IPS-18a (cell line): Measurements from ENCODE around the gene SP4.
A peak's percentile ranks its signal among the peaks of the same experiment; 100 is the strongest.

Experiments
- H3K27ac ChIP-seq: one replicate; pipeline ENCODE4 v1.5.1; 2013; ENCODE audit warnings: low read length
- H3K27me3 ChIP-seq: one replicate; pipeline ENCODE4 v1.6.1; 2013; ENCODE audit warnings: mild to moderate bottlenecking, low read length; ENCODE audit not compliant: control insufficient read depth, insufficient read depth
- H3K36me3 ChIP-seq: one replicate; pipeline ENCODE4 v1.6.1; 2013; ENCODE audit warnings: low read depth, low read length; ENCODE audit not compliant: control insufficient read depth
- H3K4me1 ChIP-seq: one replicate; pipeline ENCODE4 v1.6.1; 2013; ENCODE audit warnings: low read depth, low read length; ENCODE audit not compliant: control insufficient read depth
- H3K4me3 ChIP-seq: one replicate; pipeline ENCODE4 v1.5.1; 2013; ENCODE audit warnings: low read length
- H3K9ac ChIP-seq: one replicate; pipeline ENCODE4 v1.6.1; 2013; ENCODE audit warnings: mild to moderate bottlenecking, low read length, moderate library complexity
- H3K9me3 ChIP-seq: one replicate; pipeline ENCODE4 v1.6.1; 2013; ENCODE audit warnings: low read depth, low read length; ENCODE audit not compliant: control insufficient read depth

SP4 gene

GRCh38 chr7:21450941-21451340 is 23.1 kb downstream of the SP4 start:
- peaks cover 5% of the 10 kb centered on the region for H3K4me1 ChIP-seq
- H3K27ac ChIP-seq: no peak overlapping the region
- no peak overlapping the region for H3K9ac ChIP-seq
- H3K27me3 ChIP-seq: no peaks in the 10 kb centered on the region
- H3K4me3 ChIP-seq: no peak overlapping the region
- peaks cover 51% of the 10 kb centered on the region for H3K9me3 ChIP-seq
- peaks cover 8% of the 10 kb centered on the region for H3K36me3 ChIP-seq

- Histone ChIP-seq H3K4me3 (no peak overlapping the region), H3K27me3 (no peaks in the 10 kb centered on the region), H3K4me1 (peaks cover under 1% of the 10 kb centered on the region), H3K9ac (no peak overlapping the region), H3K36me3 (peaks cover 14% of the 10 kb centered on the region), H3K9me3 (peaks cover 51% of the 10 kb centered on the region), H3K27ac (no peak overlapping the region)
These were observed 26.3 kb downstream of the SP4 start for GRCh38 chr7:21454182-21454581.

GRCh38 chr7:21454906-21455305 is 27.0 kb downstream of the SP4 start:
- H3K4me1 ChIP-seq: no peaks in the 10 kb centered on the region
- no peak overlapping the region for H3K9ac ChIP-seq
- no peaks in the 10 kb centered on the region for H3K27me3 ChIP-seq
- no peak overlapping the region for H3K4me3 ChIP-seq
- H3K9me3 ChIP-seq: peaks cover 51% of the 10 kb centered on the region
- H3K36me3 ChIP-seq: peaks cover 20% of the 10 kb centered on the region
- H3K27ac ChIP-seq: no peak overlapping the region

- Histone ChIP-seq H3K9ac (no peak overlapping the region), H3K4me1 (no peaks in the 10 kb centered on the region), H3K27ac (no peak overlapping the region), H3K27me3 (no peaks in the 10 kb centered on the region), H3K9me3 (no peaks in the 10 kb centered on the region), H3K36me3 (peaks cover 11% of the 10 kb centered on the region), H3K4me3 (no peak overlapping the region)
These were observed 33.4 kb downstream of the SP4 start for GRCh38 chr7:21461282-21461681.

- H3K27ac ChIP-seq: no peak overlapping the region
- H3K9me3 ChIP-seq: no peaks in the 10 kb centered on the region
- no peaks in the 10 kb centered on the region for H3K27me3 ChIP-seq
- H3K9ac ChIP-seq: no peak overlapping the region
- H3K36me3 ChIP-seq: peaks cover 8% of the 10 kb centered on the region
- H3K4me3 ChIP-seq: no peak overlapping the region
- no peaks in the 10 kb centered on the region for H3K4me1 ChIP-seq
These were observed 34.2 kb downstream of the SP4 start for GRCh38 chr7:21462081-21462480.

GRCh38 chr7:21463524-21463923 is 35.6 kb downstream of the SP4 start:
- Histone ChIP-seq H3K36me3 (peaks cover 8% of the 10 kb centered on the region), H3K4me3 (no peak overlapping the region), H3K27ac (no peak overlapping the region), H3K9ac (no peak overlapping the region), H3K4me1 (no peaks in the 10 kb centered on the region), H3K27me3 (no peaks in the 10 kb centered on the region), H3K9me3 (no peaks in the 10 kb centered on the region)

GRCh38 chr7:21468969-21469368 is 41.1 kb downstream of the SP4 start:
- Histone ChIP-seq H3K4me1 (no peaks in the 10 kb centered on the region), H3K36me3 (no peaks in the 10 kb centered on the region), H3K9ac (no peak overlapping the region), H3K27me3 (no peaks in the 10 kb centered on the region), H3K27ac (no peak overlapping the region), H3K9me3 (no peaks in the 10 kb centered on the region), H3K4me3 (no peak overlapping the region)

GRCh38 chr7:21469894-21470293 is 42.0 kb downstream of the SP4 start:
- Histone ChIP-seq H3K4me1 (no peaks in the 10 kb centered on the region), H3K27me3 (no peaks in the 10 kb centered on the region), H3K9me3 (no peaks in the 10 kb centered on the region), H3K27ac (no peak overlapping the region), H3K9ac (no peak overlapping the region), H3K36me3 (no peaks in the 10 kb centered on the region), H3K4me3 (no peak overlapping the region)

- Histone ChIP-seq H3K9me3 (no peaks in the 10 kb centered on the region), H3K9ac (no peak overlapping the region), H3K36me3 (peaks cover 1% of the 10 kb centered on the region), H3K27ac (no peak overlapping the region), H3K4me1 (no peaks in the 10 kb centered on the region), H3K4me3 (no peak overlapping the region), H3K27me3 (no peaks in the 10 kb centered on the region)
These were observed 44.1 kb downstream of the SP4 start for GRCh38 chr7:21472029-21472428.

- Histone ChIP-seq H3K4me1 (peaks cover 23% of the 10 kb centered on the region), H3K4me3 (no peak overlapping the region), H3K9me3 (no peaks in the 10 kb centered on the region), H3K27ac (no peak overlapping the region), H3K36me3 (peaks cover 7% of the 10 kb centered on the region), H3K9ac (no peak overlapping the region), H3K27me3 (no peaks in the 10 kb centered on the region)
These were observed 48.5 kb downstream of the SP4 start for GRCh38 chr7:21476429-21476828.

GRCh38 chr7:21480693-21481403 is 53.0 kb downstream of the SP4 start:
- H3K9ac ChIP-seq: no peak overlapping the region
- peak overlapping the region; percentile 15 for H3K4me3 ChIP-seq
- no peaks in the 10 kb centered on the region for H3K9me3 ChIP-seq
- no peaks in the 10 kb centered on the region for H3K27me3 ChIP-seq
- H3K4me1 ChIP-seq: peaks cover 28% of the 10 kb centered on the region
- no peak overlapping the region for H3K27ac ChIP-seq
- H3K36me3 ChIP-seq: peaks cover 21% of the 10 kb centered on the region

- Histone ChIP-seq H3K4me1 (peaks cover 4% of the 10 kb centered on the region), H3K9me3 (no peaks in the 10 kb centered on the region), H3K4me3 (no peak overlapping the region), H3K27ac (no peak overlapping the region), H3K36me3 (peaks cover 17% of the 10 kb centered on the region), H3K27me3 (no peaks in the 10 kb centered on the region), H3K9ac (no peak overlapping the region)
These were observed 58.6 kb downstream of the SP4 start for GRCh38 chr7:21486511-21486910.
